Activated naive CD4-positive, alpha-beta T cell treated with anti-CD3 and anti-CD28 coated beads, Interleukin-2, amount 50 U/mL, for 72 hours (primary cell): ENCODE data around the gene APC2. TPM values are rescaled to one million over a fixed set of nuclear protein-coding genes. Genes with fewer than 3 reads are reported as not detected.

Source experiments
- ATAC-seq, 2 donors: fragments of 150-1000 bp; cut with Tn5 transposase; 2 replicates each; pipeline ENCODE4 v1.10.0; 2021; ENCODE audit warnings: mild to moderate bottlenecking in 2 of 2, moderate library complexity in 2 of 2
- DNase-seq, 2 donors: peaks; one replicate each; pipeline ENCODE4 v3.0.0; 2021 to 2022; ENCODE audit warnings: low spot score in 2 of 2
- H3K27ac Mint-ChIP-seq, 2 donors: one replicate each; pipeline ENCODE4 v1.8.0; 2022; ENCODE audit warnings: mild to moderate bottlenecking in 2 of 2, mixed read lengths in 2 of 2
- H3K36me3 Mint-ChIP-seq, 2 donors: one replicate each; pipeline ENCODE4 v1.8.0; 2022; ENCODE audit warnings: mixed read lengths in 2 of 2
- H3K9me3 Mint-ChIP-seq, 2 donors: one replicate each; pipeline ENCODE4 v1.8.0; 2022; ENCODE audit warnings: mixed read lengths in 2 of 2
- total RNA-seq, 2 donors: library from RNA; stranded (reverse); gene quantifications; one replicate each; pipeline ENCODE4 v1.2.3, GENCODE V29; 2022

APC2 gene
- total RNA-seq, 2 donors from 2014 or later, result 0.09 to 0.14 TPM

DNA sequence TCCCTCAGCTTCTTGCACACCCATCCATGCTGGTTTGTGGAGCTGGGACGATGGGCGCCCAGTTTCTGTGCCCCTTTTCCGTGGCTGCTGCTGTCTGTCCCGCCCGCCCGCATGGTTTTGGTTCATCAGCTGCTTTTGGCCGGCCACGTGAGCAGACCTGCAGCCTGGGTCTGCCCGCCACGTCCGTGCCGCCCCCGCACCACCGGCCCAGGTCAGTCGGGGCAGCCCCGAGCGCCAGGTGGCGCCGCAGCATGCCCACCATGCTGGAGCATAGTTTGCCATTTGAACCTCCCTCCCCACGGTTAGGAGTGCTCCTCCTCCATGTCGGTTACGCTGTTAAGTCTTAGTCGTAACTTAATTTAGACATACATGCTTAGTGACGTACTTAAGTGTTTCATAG is 27.0 kb upstream of the APC2 start:
- Mint-ChIP-seq H3K9me3 (no peaks in the 10 kb centered on the region), H3K27ac (peak overlapping the region; percentile 40 to 55), H3K36me3 (peaks cover 11 to 22% of the 10 kb centered on the region in 2 donors)
- DNase-seq (no peak), ATAC-seq (no peak)

DNA sequence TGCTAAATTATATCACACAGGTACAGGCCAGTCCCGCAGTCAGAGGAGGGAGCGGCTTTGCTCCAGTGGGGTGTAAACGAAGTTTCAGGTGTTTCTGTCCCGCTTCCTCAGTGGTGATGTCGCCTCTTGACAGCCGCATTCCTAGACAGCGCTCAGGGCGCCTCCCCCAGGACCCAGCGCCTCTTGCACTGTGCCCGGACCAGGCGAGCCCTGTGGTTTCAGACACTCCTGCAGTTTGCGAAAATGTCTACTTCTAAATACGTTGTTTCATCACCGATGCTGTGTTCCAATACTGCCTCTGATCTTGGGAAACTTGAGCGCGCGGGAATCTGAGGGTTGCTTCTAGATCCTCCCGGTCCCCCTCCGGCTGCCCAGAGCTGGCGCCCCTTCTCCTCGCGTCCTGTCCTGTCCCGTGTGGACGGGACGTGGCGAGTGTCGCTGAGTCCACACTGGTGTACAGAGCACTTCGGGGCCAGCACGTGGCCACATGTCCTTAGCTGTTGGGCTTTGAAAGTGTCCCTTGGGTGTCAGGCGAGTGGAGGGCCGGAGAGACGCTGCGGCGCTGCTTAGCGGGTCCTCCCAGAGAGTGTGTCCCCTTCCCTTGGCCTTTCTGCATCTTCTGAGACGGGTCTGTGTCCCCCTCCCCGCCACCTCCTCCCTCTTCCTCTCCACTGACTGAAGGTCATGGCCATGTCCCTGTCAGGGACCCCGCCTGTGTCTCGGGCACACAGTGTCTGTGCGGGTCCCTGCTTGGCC is 26.3 kb upstream of the APC2 start:
- ATAC-seq, result no peak
- no peaks in the 10 kb centered on the region for H3K9me3 Mint-ChIP-seq
- DNase-seq, result no peak
- peaks cover 11 to 22% of the 10 kb centered on the region in 2 donors for H3K36me3 Mint-ChIP-seq
- H3K27ac Mint-ChIP-seq, result peak overlapping the region; percentile 40

DNA sequence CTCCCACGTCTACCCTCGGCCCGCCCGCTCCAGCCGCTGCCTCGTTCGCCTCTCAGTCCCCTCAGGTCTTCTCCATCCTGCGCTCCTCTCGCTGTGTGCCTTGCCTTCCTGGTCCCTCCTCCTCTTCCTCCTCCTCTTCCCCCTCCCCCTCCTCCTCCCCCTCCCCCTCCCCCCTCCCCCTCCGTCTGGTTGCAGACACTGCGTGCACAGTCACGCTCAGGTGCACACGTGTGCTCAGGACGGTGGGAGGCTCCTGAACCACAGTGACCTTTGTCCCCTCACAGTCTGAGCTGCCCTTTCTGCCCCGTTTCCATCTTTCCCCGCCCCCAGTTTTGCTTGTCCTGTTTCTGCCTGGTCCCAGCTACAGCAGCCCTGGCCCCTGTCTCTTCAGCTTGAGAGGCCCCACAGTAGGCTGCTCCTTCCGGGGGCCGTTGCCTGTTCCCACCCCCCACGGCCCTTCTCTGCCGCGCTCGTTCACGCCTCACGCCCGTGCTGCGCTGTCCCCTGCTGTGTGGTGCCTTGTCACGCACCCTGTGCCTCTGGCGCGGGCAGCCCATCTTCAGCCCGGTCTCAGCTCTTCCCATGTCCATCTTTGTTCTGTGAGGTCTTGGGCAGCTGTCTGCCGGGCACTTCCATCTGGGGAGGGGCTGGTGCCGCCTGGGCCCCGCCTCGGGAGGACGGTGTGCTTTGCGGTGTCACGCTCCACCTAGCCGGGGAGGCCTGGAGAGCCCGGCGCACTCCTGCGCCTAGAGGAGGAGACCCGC is 25.5 kb upstream of the APC2 start:
- Mint-ChIP-seq H3K9me3 (no peaks in the 10 kb centered on the region), H3K27ac (no peak overlapping the region), H3K36me3 (peaks cover 11 to 17% of the 10 kb centered on the region in 2 donors)
- DNase-seq (no peak), ATAC-seq (no peak)

DNA sequence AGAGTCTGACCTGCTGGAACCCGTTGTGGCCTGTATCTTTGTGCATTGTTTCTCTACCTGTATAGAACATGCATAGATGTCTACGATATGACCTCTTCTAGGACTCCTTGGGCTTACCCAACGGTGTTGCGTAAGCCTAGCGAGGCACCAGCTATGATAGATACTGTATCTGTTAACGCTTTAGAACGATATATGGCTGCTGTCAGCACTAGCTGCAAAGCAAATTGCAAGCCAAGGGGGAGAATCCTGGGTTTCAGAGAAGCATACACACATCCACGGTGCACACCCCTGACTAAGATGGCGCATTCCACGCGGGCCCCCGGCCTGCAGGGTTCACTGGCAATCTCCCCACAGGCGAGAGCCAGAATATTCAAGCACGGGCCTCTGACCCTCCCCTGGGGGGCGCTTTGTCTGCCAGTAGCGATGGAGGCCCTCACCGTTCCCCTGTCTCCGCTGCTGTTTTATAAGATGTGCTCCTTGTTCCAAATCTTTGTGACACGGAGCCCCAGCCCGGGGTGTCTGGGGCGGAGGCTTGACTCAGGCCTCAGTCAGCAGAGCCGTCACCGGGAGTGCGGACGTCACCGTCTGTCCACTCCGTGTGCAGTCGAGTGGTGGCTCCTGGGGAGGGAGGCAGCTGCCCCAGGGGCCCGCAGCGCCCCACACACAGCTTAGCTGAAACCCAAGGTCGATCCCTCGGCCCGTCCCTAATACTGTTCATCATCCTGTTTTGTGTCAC is 24.7 kb upstream of the APC2 start:
- no peaks in the 10 kb centered on the region for H3K9me3 Mint-ChIP-seq
- ATAC-seq (no peak), DNase-seq (no peak)
- peaks cover 11 to 15% of the 10 kb centered on the region in 2 donors for H3K36me3 Mint-ChIP-seq
- peak overlapping the region in 1 of 2 donors; percentile 85 for H3K27ac Mint-ChIP-seq

DNA sequence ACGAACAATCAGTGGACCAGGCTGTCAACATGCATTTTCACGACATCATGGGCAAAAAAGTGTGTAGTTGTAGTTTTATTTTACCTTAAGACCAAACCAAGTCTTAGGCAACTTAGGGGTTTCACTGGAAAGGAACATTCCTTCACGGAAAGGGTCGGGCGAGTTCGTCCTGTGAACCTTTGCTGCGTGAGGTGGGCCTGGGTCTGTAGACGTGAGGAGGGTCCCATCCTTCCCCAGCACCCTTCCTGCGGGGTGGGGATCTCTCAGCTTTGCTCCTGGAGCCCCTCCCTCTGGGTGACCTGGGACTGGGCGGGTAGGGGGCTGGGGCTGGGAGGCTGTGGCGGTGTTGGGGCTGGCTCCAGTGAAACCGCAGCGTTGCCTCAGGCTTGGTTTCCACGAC is 24.0 kb upstream of the APC2 start:
- DNase-seq, result no peak

DNA sequence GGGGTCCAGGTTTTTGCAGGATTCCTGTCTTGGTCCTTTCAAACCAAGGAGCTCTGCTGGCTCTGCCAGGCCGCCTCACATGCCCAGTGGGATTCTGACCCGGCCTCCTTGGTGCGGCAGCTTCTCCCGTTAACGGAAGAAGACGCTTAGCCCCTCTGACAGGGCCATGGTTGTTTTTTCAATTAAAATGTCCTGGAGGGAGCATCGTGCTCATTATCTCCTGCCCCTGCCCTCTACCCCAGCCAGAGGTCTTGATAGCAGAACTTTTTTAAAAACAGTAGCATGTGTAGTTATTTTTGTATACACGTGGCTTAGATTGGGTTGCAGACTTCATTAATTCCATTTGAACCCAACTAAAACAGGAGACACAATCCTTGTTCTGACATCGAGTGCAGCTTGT is 23.2 kb upstream of the APC2 start:
- Mint-ChIP-seq H3K9me3 (no peaks in the 10 kb centered on the region), H3K27ac (no peak overlapping the region), H3K36me3 (peaks cover 11 to 15% of the 10 kb centered on the region in 2 donors)
- ATAC-seq (no peak), DNase-seq (no peak)

More for the DNA sequence above, 24.0 kb upstream of the APC2 start:
- Mint-ChIP-seq H3K9me3 (no peaks in the 10 kb centered on the region), H3K36me3 (peaks cover 11 to 15% of the 10 kb centered on the region in 2 donors), H3K27ac (no peak overlapping the region)
- ATAC-seq, result no peak

DNA sequence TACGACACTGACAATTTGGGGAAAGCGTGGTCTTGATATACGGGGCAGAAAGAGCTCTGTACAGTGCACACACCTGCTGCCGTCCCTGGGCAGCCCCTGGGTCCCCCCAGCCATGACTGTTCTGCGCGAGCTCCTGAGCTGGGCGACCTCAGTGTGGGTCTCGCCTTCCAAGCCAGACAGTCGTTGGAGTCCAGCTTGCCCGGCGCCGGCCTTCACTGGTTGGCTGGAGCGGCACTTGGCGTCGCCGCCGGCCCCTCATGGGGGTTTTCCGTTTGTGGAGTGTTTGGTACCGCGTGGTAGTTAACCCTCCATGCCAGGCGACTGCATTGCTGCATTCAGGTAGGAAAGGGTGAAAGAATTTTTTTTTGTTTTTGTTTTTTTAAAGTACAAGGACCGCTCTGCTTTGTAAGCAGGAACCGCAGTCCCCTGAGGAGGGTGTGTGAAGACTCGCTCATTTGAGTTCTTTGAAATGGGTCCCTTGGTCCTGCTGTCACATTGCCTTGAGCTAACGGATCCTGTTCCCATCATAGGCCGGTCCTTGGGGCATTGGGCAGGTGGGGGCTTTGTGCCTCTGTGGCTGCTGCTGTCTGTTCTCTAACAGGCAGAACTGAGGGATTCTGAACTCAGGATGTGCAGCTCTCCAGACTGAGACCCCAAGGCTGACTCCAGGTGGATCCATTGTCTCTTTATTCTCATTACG is 22.6 kb upstream of the APC2 start:
- Mint-ChIP-seq H3K27ac (no peak overlapping the region), H3K36me3 (peaks cover 11 to 14% of the 10 kb centered on the region in 2 donors), H3K9me3 (no peaks in the 10 kb centered on the region)
- no peak for DNase-seq
- no peak for ATAC-seq

DNA sequence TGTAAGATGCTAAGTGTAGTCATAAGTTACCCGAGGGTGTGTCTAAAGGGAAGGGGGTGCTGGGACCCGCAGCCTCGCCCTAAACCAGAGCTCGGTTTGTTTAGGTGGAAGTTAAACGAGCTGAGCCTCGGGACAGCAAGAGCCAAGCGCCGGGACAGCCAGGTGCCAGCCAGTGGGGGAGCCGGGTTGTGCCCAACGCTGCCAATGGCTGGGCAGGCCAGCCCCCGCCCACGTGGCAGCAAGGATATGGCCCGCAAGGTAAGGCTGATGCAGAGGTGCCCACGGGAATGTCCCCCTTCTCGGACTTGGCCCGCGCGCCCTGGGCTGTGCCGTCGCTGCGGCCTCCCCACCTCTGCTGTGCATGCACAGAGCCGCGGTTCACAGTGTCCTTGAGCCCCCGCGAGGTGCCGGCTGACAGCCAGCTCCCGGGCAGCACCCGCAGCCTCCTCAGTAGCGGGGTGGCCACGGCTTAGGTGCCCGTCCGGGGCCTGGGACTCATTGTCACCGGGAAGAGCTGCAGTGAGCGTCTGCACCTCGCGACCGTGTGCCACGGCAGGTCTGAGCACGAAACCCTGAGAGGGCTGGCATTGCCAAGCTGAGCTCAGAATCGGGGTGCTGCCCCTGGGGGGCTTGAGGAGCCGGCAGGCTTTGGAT is 21.1 kb upstream of the APC2 start:
- Mint-ChIP-seq H3K27ac (no peak overlapping the region), H3K36me3 (peaks cover 0 to 4% of the 10 kb centered on the region in 2 donors), H3K9me3 (no peaks in the 10 kb centered on the region)
- no peak for ATAC-seq
- no peak for DNase-seq

DNA sequence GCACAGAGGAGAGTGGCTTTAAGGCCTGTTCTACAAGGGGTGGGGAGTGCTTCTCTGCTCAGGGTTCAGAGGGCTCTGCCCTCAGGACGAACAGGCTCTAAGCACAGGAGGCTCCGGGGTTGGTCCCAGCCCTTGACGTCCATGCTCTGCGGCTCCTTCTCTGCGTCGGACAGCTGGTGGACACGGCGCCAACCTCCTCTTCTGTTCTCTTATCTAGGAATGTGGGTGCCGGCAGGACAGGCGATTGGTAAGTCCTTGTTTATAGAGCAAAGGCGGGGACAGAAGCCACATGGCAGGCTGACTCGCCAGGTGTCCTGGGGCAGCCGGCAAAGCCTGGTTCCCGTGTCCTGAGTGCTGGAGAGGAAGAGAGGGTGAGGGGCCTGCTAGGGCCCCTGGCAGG is 20.2 kb upstream of the APC2 start:
- Mint-ChIP-seq H3K36me3 (peaks cover 0 to 4% of the 10 kb centered on the region in 2 donors), H3K27ac (peak overlapping the region in 1 of 2 donors; percentile 89), H3K9me3 (no peaks in the 10 kb centered on the region)
- ATAC-seq, result no peak
- DNase-seq, result no peak

DNA sequence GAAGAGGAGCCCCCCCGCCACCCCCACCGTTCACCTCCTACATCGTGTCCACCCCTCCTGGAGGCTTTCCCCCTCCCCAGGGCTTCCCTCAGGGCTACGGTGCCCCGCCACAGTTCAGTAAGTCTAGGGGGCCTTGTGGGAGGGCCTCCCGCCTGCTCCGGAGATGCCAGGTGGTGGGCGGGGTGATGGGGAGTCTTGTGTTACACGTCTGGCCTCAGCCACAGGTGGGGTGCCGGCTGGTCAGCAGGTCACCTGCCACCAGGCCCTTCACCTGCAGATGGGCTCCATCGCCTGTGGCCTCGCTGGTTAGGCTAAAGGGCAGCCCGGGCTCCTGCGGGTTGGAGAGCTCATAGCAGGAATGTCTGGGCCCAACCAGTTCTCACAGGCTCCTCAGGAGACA is 19.7 kb upstream of the APC2 start:
- no peaks in the 10 kb centered on the region for H3K36me3 Mint-ChIP-seq
- ATAC-seq (no peak), DNase-seq (no peak)
- H3K27ac Mint-ChIP-seq, result no peak overlapping the region
- H3K9me3 Mint-ChIP-seq, result no peaks in the 10 kb centered on the region

DNA sequence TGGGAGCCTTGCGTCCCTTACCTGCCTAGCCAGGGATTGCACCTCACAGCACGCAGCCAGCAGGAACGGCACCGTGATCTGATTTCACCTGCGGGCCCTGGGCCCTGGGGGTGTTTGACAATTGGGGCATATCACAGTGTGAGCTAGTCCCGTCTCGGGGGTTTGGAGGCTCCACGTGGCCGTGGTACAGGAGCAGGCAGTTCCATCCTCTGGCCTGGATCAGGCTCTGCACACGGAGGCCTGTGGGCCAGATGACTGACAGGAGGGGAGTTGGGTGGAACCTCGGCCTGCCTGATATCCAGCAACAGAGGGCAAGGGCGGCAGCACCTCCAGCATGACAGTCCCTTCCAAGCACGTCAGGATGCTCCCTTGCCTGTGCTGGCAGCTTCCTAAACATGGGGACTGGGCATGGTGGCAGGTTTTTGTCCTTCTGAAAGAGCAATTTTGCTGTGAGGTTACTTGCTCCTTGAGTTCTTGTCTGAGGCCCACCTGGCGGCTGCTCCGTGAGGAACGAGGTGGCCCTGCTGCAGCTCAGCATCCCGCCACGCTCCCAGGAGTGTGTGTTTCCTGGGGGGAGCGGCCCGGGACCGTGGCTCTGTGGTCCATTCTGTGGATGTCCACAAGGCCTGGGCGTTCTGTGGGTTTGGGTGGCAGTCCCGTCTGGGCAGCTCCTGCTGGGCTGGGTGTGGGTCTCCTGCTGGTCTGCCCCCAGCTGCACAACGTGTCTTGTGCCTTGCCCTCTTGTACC is 18.0 kb upstream of the APC2 start:
- ATAC-seq (no peak), DNase-seq (no peak)
- H3K27ac Mint-ChIP-seq, result peak overlapping the region in 1 of 2 donors; percentile 68
- H3K36me3 Mint-ChIP-seq, result no peaks in the 10 kb centered on the region
- no peaks in the 10 kb centered on the region for H3K9me3 Mint-ChIP-seq

DNA sequence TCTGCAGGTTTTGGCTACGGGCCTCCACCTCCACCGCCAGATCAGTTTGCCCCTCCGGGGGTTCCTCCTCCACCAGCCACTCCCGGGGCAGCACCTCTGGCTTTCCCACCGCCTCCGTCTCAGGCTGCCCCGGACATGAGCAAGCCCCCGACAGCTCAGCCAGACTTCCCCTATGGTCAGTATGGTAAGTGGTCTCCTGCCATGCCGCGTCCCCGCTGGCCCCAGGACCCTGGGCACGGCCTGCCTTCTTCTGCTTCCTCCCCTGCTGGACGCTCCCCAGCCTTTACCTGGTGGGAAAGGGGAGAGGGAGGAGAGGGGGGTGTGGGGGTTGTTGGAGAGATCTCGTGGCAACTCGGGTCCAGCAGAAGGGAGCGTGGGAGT is 17.4 kb upstream of the APC2 start:
- ATAC-seq (no peak), DNase-seq (no peak)
- no peaks in the 10 kb centered on the region for H3K36me3 Mint-ChIP-seq
- peak overlapping the region in 1 of 2 donors; percentile 23 for H3K27ac Mint-ChIP-seq
- no peaks in the 10 kb centered on the region for H3K9me3 Mint-ChIP-seq

DNA sequence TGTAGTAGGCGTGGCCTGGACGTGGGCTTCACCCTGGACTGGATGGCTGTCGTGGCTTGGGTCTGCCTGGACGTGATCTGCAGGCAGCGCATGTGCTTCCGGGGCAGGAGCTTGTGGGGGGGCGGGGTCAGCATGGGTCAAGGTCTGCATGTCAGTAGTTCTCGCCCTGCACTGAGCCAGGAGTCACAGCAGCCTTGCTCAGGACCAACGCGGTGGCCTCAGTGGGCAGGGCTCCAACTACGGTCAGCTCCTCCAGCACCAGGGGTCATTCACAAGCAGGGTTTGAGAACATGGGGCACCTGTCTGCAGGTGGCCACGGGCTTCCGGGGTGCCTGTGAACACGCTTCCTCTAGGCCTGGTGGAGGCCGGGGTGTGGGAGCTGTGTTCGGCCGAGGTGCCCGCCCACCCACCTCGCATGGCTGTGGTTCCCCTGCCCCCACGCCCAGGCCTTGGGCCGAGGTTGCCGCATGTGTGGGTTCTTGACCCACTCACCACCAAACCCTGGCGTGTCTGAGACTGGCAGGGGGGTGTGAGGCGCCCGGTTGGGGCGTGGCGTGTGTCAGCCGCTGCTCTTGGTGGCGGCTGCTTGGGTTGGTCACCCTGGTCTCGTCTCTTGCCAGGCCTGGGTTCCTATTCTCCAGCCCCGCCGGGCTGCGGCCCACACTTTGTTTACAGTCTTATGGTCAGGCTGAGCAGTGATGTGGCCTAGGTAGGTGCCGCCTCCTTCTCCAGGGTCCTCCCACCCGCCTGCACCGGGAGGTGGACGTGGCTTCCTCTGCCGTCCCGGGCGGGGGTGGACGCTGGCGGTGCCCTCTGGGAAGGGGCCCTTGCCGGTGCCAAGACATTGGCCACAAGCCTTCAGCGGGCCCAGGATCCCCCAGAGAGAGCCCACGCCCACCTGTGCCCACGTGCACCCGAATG is 16.5 kb upstream of the APC2 start:
- H3K27ac Mint-ChIP-seq, result no peak overlapping the region
- ATAC-seq (no peak), DNase-seq (no peak)
- no peaks in the 10 kb centered on the region for H3K9me3 Mint-ChIP-seq
- H3K36me3 Mint-ChIP-seq, result peaks cover 4 to 5% of the 10 kb centered on the region in 2 donors

DNA sequence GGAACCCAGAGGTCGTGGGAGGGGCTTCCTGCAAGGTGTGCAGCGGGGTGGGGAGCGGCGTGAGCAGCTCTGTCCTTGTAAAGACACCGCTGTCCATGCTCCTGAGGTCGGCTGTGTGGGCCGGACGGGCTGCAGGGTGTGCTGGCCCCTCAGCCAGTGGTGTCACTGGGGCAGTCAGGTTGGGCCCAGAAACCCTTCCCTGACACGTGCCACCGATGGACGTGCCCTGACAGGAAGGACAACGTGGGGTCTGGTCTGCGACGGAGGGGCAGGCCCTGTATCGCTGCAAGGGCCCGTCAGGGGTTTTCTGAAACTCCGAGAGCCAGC is 15.9 kb upstream of the APC2 start:
- DNase-seq, result no peak
- Mint-ChIP-seq H3K36me3 (peaks cover 6 to 7% of the 10 kb centered on the region in 2 donors), H3K27ac (no peak overlapping the region), H3K9me3 (no peaks in the 10 kb centered on the region)
- ATAC-seq, result no peak

DNA sequence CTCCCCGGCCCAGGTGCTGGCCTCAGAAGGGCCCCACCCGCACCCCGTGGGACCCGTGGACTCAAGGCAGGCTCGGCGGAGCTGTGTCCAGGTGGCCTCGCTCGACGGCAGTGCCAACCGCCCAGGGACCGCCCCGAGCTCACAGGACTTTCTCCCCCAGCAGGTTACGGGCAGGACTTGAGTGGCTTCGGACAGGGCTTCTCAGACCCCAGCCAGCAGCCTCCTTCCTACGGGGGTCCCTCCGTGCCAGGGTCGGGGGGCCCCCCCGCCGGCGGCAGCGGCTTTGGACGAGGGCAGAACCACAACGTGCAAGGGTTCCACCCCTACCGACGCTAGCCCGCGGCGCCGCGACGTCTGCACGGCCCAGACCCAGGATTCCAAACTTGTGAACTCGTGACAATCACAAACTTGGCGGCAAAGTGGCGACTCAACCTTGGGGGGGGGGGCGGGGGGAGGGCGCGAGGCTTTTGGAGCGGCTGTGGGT is 15.3 kb upstream of the APC2 start:
- Mint-ChIP-seq H3K9me3 (no peaks in the 10 kb centered on the region), H3K27ac (no peak overlapping the region), H3K36me3 (peaks cover 9 to 12% of the 10 kb centered on the region in 2 donors)
- ATAC-seq (no peak), DNase-seq (no peak)
